OCI-LY1 (cell line): Measurements from ENCODE around the gene NUDT16.

ENCODE experiments used
- EZH2 ChIP-seq: fragments of 200-600 bp; sonication (generic), shearing (Covaris generic); IDR thresholded peaks from 2 replicates; pipeline ENCODE4 v1.8.0; 2017; ENCODE audit warnings: borderline replicate concordance, mixed run types, mild to moderate bottlenecking, antibody characterized with exemption, low read length, moderate library complexity, mixed read lengths
- TF ChIP-seq, protein P1 (sequence below): fragments of 200-600 bp; sonication (generic), shearing (Covaris generic); IDR thresholded peaks from 2 replicates; pipeline ENCODE4 v1.5.1; 2017; ENCODE audit warnings: mild to moderate bottlenecking, antibody characterized with exemption, low read length, moderate library complexity, mixed read lengths

DNA sequence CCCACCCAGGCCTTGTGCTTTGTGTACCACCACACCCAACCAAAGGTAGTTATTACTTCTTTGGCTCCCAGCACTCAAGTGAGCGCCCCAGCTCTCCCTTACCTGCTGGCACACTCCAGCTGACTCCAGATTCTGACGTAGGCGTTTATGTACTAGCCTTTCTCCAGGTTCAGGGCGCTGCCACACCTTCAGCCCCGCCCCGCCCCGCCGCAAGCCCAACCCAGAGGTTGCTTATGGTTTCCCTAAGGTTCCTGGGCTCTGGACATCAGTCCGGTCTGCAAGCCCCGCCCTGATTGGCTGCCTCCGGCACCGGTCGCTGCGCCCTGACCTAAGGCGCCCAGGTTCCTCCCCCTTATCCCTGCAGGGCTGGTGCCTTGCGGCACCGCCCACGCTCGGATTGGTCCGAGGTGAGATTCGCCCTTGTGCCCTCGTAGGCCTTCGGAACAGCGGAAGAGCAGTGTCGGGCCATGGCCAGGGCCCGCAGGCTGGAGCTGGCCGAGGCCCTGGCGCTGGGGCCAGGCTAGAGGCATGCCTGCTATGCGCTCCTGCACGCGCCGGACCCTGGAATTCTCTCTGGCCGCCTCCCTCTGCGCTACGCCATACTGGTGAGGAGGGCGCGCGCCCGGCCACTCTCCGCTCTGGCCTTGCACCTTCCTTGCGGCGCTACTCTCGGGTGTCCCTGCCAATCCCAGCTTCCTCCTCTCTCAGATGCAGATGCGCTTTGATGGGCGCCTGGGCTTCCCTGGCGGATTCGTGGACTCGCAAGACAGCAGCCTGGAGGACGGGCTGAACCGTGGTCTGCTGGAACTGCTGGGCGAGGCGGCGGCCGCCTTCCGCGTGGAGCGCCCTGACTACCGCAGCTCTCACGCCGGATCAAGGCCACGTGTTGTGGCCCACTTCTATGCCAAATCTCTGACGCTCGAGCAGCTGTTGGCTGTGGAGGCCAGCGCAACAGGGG lies 19.8 kb upstream of the NUDT16 start:
- TF ChIP-seq, protein P1, sequence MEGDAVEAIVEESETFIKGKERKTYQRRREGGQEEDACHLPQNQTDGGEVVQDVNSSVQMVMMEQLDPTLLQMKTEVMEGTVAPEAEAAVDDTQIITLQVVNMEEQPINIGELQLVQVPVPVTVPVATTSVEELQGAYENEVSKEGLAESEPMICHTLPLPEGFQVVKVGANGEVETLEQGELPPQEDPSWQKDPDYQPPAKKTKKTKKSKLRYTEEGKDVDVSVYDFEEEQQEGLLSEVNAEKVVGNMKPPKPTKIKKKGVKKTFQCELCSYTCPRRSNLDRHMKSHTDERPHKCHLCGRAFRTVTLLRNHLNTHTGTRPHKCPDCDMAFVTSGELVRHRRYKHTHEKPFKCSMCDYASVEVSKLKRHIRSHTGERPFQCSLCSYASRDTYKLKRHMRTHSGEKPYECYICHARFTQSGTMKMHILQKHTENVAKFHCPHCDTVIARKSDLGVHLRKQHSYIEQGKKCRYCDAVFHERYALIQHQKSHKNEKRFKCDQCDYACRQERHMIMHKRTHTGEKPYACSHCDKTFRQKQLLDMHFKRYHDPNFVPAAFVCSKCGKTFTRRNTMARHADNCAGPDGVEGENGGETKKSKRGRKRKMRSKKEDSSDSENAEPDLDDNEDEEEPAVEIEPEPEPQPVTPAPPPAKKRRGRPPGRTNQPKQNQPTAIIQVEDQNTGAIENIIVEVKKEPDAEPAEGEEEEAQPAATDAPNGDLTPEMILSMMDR = no peak
- no peak for TF ChIP-seq EZH2
